ENCODE measurements around the gene GTF2IRD1. TPM values are rescaled to one million over a fixed set of nuclear protein-coding genes. Genes with fewer than 3 reads are reported as not detected.
"Not testable (repeated sequence)": the region's sequence is repeated elsewhere in the genome, so short reads cannot be mapped to it uniquely, and the experiment has no call there.

The GTF2IRD1 gene
- polyA plus RNA-seq, 1 of the 3 experiments (the other 2 are of a cell fraction), result 26.4 TPM

- CTCF ChIA-PET, result interaction anchor here (1.4 kb wide), 1 partner anchor 9 kb away, joined by 3 read pairs; no protein-coding TSS in a partner anchor
- Histone ChIP-seq H4K20me1 (ENCODE audit: insufficient read depth) (peaks cover 38% of the 10 kb centered on the region; the same call in 1 of the 2 replicates), H3K79me2 (ENCODE audit: insufficient read depth) (peaks cover 54% of the 10 kb centered on the region)
- 94% methylated on average over 3 of the region's 3 CpGs for WGBS (ENCODE audit: low lambda C conversion rate)
- H3K36me3 ChIP-seq (replicated peaks in 1 of 2; ENCODE audit: control insufficient read depth in 1 of 2, insufficient read depth in 2 of 2, low read length in 1 of 2); POLR2A ChIA-PET; H3K4me3 ChIP-seq (ENCODE audit: low read depth in 2 of 2, low read length in 1 of 2); H3K27ac ChIP-seq (ENCODE audit: low read depth in 2 of 2, low read length in 1 of 2); H3K9me2 ChIP-seq; H3K27me3 ChIP-seq (ENCODE audit: insufficient read depth); H2AFZ ChIP-seq (ENCODE audit: low read depth); H3K9ac ChIP-seq; H3K4me1 ChIP-seq (ENCODE audit: control insufficient read depth in 1 of 2, insufficient read depth in 2 of 2, low read depth in 1 of 2, low read length in 1 of 2); H3K9me3 ChIP-seq; DNase-seq; H3K4me2 ChIP-seq; H3F3A ChIP-seq (replicated peaks; ENCODE audit: insufficient read depth): not testable (repeated sequence)
Measured at GRCh38 chr7:74496773-74497172, 43.1 kb downstream of the GTF2IRD1 start.

- Histone ChIP-seq H3K4me2 (no peak overlapping the region), H3K27ac (ENCODE audit: low read depth in 2 of 2, low read length in 1 of 2) (no peak overlapping the region), H3K4me1 (ENCODE audit: control insufficient read depth in 1 of 2, insufficient read depth in 2 of 2, low read depth in 1 of 2, low read length in 1 of 2) (peaks cover 0 to 7% of the 10 kb centered on the region in 2 experiments; a peak in 1 of 4 replicates), H3K79me2 (ENCODE audit: insufficient read depth) (peaks cover 47% of the 10 kb centered on the region), H3F3A (replicated peaks; ENCODE audit: insufficient read depth) (peaks cover 8% of the 10 kb centered on the region), H3K36me3 (replicated peaks in 1 of 2; ENCODE audit: control insufficient read depth in 1 of 2, insufficient read depth in 2 of 2, low read length in 1 of 2) (no peaks in the 10 kb centered on the region), H3K9me2 (no peaks in the 10 kb centered on the region), H4K20me1 (ENCODE audit: insufficient read depth) (peaks cover 38% of the 10 kb centered on the region; the same call in 1 of the 2 replicates), H3K9me3 (no peaks in the 10 kb centered on the region), H2AFZ (ENCODE audit: low read depth) (no peak overlapping the region), H3K27me3 (ENCODE audit: insufficient read depth) (no peaks in the 10 kb centered on the region), H3K4me3 (ENCODE audit: low read depth in 2 of 2, low read length in 1 of 2) (no peak overlapping the region), H3K9ac (no peak overlapping the region)
- 98% methylated on average over 4 of the region's 4 CpGs for WGBS (ENCODE audit: low lambda C conversion rate)
- no peak for DNase-seq
- ChIA-PET POLR2A (no interaction called here), CTCF (interaction anchor here (0.6 to 1.1 kb wide), 5 partner anchors 10 to 602 kb away, joined by 3 to 4 read pairs (median 3); no protein-coding TSS in a partner anchor)
- TF ChIP-seq SMC3 (IDR thresholded peaks at IDR 0.05; ENCODE audit: low read depth, low read length) (no peak), GATA2 (CRISPR knock-in tag; IDR thresholded peaks at IDR 0.05) (no peak), NFIC (IDR thresholded peaks at IDR 0.05; ENCODE audit: borderline replicate concordance) (no peak), TCF12 (IDR thresholded peaks at IDR 0.05) (no peak), SIN3A (IDR thresholded peaks at IDR 0.05; ENCODE audit: borderline replicate concordance, low read depth, low read length) (no peak)
- TF ChIP-seq, protein P1, sequence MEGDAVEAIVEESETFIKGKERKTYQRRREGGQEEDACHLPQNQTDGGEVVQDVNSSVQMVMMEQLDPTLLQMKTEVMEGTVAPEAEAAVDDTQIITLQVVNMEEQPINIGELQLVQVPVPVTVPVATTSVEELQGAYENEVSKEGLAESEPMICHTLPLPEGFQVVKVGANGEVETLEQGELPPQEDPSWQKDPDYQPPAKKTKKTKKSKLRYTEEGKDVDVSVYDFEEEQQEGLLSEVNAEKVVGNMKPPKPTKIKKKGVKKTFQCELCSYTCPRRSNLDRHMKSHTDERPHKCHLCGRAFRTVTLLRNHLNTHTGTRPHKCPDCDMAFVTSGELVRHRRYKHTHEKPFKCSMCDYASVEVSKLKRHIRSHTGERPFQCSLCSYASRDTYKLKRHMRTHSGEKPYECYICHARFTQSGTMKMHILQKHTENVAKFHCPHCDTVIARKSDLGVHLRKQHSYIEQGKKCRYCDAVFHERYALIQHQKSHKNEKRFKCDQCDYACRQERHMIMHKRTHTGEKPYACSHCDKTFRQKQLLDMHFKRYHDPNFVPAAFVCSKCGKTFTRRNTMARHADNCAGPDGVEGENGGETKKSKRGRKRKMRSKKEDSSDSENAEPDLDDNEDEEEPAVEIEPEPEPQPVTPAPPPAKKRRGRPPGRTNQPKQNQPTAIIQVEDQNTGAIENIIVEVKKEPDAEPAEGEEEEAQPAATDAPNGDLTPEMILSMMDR (IDR thresholded peaks at IDR 0.05), result no peak
Measured at GRCh38 chr7:74498354-74498753, 44.6 kb downstream of the GTF2IRD1 start.

DNA sequence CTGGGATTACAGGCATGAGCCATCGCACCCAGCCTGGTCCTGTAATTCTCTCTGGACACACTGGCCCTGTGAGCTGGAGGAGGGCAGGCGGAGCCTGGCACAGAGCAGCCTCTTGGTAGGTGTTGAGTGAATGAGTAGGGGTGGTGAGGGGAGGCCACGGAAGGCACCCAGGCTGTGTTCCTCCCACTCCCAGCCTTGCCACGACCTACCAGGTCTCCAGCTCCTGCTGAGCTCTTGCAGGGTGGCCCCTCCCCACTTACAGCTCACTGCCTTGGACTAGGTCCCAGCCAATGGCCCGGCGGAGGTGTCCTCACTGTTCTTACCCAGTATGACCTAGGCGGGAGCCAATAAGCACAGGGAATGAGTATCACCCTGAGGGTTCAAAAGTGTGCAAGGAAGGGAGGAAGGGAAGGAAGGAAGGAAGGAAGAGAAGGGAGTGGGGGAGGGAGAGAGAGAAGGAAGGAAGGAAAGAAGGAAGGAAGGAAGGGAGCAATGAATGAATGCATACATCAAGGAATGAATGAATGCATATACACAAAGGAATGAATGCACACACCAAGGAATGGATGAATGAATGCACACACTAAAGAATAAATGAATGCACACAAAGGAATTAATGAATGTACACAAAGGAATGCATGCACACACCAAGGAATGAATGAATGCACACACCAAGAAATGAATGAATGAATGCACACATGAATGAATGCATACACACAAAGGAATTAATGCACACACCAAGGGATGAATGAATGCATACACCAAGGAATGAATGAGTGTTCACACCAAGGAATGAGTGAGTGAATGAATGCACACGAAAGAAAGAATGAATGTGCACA is 45.5 kb downstream of the GTF2IRD1 start:
- H3K27me3 ChIP-seq (ENCODE audit: insufficient read depth), result no peaks in the 10 kb centered on the region
- POLR2A ChIA-PET, result no interaction called here
- TF ChIP-seq, protein P2, sequence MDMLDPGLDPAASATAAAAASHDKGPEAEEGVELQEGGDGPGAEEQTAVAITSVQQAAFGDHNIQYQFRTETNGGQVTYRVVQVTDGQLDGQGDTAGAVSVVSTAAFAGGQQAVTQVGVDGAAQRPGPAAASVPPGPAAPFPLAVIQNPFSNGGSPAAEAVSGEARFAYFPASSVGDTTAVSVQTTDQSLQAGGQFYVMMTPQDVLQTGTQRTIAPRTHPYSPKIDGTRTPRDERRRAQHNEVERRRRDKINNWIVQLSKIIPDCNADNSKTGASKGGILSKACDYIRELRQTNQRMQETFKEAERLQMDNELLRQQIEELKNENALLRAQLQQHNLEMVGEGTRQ (IDR thresholded peaks at IDR 0.05; ENCODE audit: borderline replicate concordance, low read depth, low read length), result no peak
- no peak for TF ChIP-seq NRF1 (IDR thresholded peaks at IDR 0.05; ENCODE audit: low read depth, low read length)
- no peak for TF ChIP-seq MEF2A (IDR thresholded peaks at IDR 0.05; ENCODE audit: borderline replicate concordance, low read depth)
- no peak for TF ChIP-seq RFX5 (IDR thresholded peaks at IDR 0.05; ENCODE audit: low read length)
- TF ChIP-seq, protein P3, sequence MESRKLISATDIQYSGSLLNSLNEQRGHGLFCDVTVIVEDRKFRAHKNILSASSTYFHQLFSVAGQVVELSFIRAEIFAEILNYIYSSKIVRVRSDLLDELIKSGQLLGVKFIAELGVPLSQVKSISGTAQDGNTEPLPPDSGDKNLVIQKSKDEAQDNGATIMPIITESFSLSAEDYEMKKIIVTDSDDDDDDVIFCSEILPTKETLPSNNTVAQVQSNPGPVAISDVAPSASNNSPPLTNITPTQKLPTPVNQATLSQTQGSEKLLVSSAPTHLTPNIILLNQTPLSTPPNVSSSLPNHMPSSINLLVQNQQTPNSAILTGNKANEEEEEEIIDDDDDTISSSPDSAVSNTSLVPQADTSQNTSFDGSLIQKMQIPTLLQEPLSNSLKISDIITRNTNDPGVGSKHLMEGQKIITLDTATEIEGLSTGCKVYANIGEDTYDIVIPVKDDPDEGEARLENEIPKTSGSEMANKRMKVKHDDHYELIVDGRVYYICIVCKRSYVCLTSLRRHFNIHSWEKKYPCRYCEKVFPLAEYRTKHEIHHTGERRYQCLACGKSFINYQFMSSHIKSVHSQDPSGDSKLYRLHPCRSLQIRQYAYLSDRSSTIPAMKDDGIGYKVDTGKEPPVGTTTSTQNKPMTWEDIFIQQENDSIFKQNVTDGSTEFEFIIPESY (IDR thresholded peaks at IDR 0.05; ENCODE audit: borderline replicate concordance, low read depth), result no peak
- TF ChIP-seq TAF1 (IDR thresholded peaks at IDR 0.05; ENCODE audit: borderline replicate concordance, low read depth, low read length), result no peak
- H3K9ac ChIP-seq, result no peak overlapping the region
- no peak overlapping the region for H3K4me3 ChIP-seq (ENCODE audit: low read depth in 2 of 2, low read length in 1 of 2)
- CTCF ChIA-PET, result interaction anchor here (0.6 to 1.1 kb wide), 5 partner anchors 11 to 603 kb away, joined by 3 to 4 read pairs (median 3); no protein-coding TSS in a partner anchor
- H3K4me1 ChIP-seq (ENCODE audit: control insufficient read depth in 1 of 2, insufficient read depth in 2 of 2, low read depth in 1 of 2, low read length in 1 of 2), result peaks cover 0 to 9% of the 10 kb centered on the region in 2 experiments; a peak in 1 of 4 replicates
- H3K9me3 ChIP-seq, result no peaks in the 10 kb centered on the region
- H4K20me1 ChIP-seq (ENCODE audit: insufficient read depth), result peaks cover 38% of the 10 kb centered on the region; the same call in 1 of the 2 replicates
- H3K4me2 ChIP-seq, result no peak overlapping the region
- peaks cover 8% of the 10 kb centered on the region for H3F3A ChIP-seq (replicated peaks; ENCODE audit: insufficient read depth)
- no peak overlapping the region for H3K27ac ChIP-seq (ENCODE audit: low read depth in 2 of 2, low read length in 1 of 2)
- no peaks in the 10 kb centered on the region for H3K36me3 ChIP-seq (replicated peaks in 1 of 2; ENCODE audit: control insufficient read depth in 1 of 2, insufficient read depth in 2 of 2, low read length in 1 of 2)
- 88% methylated on average over 7 of the region's 8 CpGs for WGBS (ENCODE audit: low lambda C conversion rate)
- no peaks in the 10 kb centered on the region for H3K9me2 ChIP-seq
- H3K79me2 ChIP-seq (ENCODE audit: insufficient read depth), result peaks cover 45% of the 10 kb centered on the region
- DNase-seq, result no peak
- no peak overlapping the region for H2AFZ ChIP-seq (ENCODE audit: low read depth)
